GM04504 (cell line): ENCODE data around the gene LAMA2.
"Not testable (repeated sequence)": the region's sequence is repeated elsewhere in the genome, so short reads cannot be mapped to it uniquely, and the experiment has no call there.

Experiments used
- DNase-seq: peaks from one replicate; pipeline ENCODE4 v3.0.0-alpha.2; 2012; ENCODE audit warnings: low read depth

Gene LAMA2

DNA sequence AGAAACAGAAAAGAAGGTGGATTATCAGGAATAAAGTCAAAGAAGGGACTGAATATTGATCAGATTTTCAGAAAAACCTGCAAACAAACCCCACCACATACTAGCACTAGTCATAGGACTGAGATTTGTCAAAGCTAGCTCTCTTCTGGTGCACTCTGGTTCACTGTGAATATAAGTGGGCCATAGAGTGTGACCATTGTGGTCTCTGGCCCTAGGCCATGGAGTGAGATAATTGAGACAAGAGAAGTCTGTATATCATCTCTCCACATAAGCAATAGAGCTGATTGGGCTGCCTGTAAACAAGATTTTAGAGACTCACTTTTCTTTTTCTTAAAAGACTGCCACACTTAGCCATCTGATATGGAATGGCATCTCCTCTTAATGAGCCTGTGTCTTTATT, 247.2 kb downstream of the LAMA2 start:
- DNase-seq = no peak

GRCh38 chr6:129130959-129131681, 248.2 kb downstream of the LAMA2 start:
- no peak for DNase-seq

- DNase-seq = no peak
These were observed 250.8 kb downstream of the LAMA2 start for GRCh38 chr6:129133770-129134192.

- no peak for DNase-seq
These were observed 251.6 kb downstream of the LAMA2 start for GRCh38 chr6:129134535-129134934.

DNA sequence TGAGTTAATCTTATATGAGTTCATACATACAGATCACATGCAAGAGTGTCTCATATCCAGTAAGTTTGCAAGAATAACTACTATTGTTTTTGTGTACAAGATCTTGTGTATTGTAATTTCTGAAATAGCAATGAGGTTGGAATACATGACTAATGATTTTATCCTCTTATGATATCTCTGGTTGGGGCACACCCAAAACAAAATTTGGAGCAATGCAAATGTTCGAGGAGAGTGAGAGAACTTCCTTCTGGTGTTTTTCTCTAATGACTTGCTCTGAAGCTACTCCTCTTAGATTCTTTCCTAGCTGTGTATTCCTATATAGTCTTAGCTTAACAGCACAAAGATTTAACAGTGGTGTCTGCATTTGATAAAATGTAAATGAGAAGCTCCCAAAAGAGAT, 252.5 kb downstream of the LAMA2 start:
- DNase-seq = no peak

DNA sequence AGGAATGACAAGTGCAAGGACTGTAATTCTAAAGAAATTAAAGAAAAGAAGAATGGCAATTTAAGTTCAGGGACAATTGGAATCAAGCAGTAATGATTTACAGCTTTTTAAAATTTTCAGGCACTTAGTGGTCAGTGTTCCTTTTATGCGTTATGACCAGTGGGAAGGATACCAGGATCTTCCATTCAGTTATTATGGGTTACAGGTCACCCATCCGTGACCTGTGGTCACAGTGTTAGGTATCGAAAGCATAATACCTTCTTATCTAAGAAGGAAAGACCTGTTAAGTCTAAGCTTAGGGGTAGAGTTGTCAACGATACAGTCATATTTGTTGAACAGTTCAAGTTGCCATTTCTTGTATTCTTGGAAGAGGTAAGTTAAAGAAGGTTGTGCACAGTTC, 253.8 kb downstream of the LAMA2 start:
- no peak for DNase-seq

DNA sequence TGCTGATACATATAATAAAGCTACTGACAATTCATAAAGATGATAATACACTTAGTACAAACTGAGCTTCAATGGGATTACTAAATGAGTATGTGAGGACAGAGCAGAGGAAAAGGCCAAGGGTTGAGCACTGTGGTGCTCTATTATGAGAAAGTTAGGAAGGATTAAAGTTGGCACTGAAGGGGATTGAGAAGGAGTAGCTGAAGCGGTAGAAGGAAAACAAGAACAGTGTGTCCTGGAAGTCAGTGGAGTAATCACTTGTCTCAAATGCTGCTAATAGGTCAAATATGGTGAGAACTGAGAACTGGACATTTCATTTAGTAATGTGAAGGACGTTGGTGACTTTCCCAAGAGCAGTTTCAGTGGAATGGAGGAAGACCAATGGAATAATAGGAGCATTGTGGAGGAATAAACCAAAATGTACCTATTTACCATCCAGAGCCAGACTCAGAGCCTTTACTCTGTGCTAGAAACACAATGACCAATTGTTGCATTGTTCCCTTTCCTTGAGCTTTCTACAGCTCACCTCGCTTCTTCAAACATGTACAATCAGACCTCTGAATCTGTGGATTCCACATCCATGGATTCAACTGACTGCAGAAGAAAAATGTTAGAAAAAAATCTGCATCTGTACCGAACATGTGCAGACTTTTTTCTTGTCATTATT, 255.9 kb downstream of the LAMA2 start:
- no peak for DNase-seq

DNA sequence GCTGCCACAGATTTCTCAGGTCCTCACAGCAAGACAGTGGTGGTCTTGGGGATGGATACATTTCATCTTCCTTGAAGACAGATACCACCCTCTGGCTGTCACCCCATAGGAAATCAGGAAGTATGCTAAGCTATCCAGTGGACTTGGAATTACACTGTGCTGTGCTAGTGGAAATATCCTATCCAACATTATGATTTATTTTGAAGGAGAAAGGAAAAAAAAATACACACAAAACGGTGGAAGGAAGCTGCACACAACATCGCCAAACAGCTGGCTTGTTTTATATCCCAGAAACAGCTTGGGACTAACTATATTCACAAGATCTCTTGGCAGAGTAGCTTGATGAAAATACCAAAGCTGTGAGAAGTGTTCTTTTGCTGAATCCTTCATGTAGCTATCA, 257.6 kb downstream of the LAMA2 start:
- peak; percentile 56 for DNase-seq

- peak; percentile 46 for DNase-seq
These were observed 258.6 kb downstream of the LAMA2 start for GRCh38 chr6:129141499-129141898.

- DNase-seq = no peak
These were observed 264.0 kb downstream of the LAMA2 start for GRCh38 chr6:129146902-129147301.

DNA sequence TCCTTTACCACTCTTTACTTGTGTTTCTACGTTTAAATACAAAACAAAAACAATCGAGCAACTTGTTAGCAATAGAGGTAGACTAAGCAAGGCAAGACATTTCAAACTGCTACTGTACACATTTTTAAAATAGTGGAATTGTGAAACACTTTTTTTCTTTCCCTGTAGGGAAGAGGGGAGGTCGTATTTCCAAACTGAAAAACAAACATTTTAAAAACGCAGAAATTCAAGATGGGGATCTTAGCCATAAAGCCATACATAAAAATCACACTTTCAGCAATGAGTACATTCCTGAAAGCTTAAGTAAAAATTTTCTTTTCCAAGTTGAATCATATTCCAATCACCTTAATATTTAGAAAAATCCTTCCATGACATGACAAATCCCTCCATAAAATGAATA, 267.6 kb downstream of the LAMA2 start:
- no peak for DNase-seq

DNA sequence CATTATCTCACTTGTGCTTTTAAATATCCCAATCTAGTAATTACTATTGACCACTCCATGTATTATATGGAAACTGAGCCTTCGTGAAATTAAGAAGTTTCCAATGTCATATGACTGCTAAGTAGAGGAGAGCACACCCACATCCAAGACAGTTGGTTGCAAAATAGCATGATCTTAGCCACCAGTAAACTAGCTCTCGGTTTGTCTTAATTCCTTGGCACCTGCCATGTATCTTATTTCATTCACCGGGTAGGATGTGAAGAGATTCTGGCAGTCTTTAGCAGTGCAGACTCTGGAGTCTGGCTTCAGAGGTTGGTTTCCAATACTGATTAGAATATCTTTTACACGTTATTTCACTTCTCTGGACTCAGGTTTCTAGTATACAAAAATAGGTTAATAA, 270.3 kb downstream of the LAMA2 start:
- DNase-seq = no peak

GRCh38 chr6:129159242-129159641, 276.3 kb downstream of the LAMA2 start:
- not testable (repeated sequence) for DNase-seq

- DNase-seq = no peak
These were observed 279.7 kb downstream of the LAMA2 start for GRCh38 chr6:129162605-129163004.

- DNase-seq = no peak
These were observed 280.6 kb downstream of the LAMA2 start for GRCh38 chr6:129163551-129163950.

- DNase-seq = no peak
These were observed 281.1 kb downstream of the LAMA2 start for GRCh38 chr6:129164032-129164431.

GRCh38 chr6:129172279-129172995, 289.5 kb downstream of the LAMA2 start:
- DNase-seq = not testable (repeated sequence)

- DNase-seq = no peak
These were observed 292.1 kb downstream of the LAMA2 start for GRCh38 chr6:129175066-129175465.

- DNase-seq = no peak
These were observed 294.9 kb downstream of the LAMA2 start for GRCh38 chr6:129177801-129178200.

DNA sequence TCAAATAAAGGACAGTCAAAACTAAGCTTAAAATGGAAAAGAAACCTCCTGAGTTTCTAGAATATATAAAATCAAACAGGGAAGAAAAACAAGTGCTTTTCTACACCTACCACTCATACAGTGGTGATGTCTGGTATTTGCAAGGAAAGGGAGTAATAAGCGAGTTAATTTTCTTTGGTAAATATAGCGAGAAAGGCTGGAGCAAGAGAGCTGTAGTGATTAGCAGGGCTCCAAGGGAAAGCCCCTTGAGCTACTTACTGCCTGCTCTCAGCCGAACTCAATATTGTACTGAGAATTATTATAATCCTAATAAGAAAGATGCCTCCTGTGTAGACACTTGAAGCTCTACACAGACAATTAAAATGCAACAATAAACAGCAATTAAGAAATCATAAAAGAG, 296.3 kb downstream of the LAMA2 start:
- no peak for DNase-seq

DNA sequence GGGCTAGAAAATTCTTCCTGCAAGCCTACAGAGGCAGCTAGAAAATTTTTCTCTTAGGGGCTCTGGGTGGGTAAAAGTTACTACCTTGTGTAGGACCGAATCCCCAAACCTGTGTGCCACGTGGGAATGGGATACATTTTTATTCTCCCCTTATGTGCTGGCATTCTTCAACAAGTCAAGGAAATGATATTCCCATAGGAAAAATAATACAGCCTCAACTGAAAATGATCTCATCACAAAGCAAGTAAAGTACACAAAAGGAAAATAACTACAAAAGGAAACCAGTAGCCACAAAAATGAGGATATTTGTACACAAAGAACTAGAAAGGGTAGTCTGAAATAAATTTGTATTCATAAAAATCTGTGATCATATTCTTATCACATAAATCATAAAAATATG, 298.1 kb downstream of the LAMA2 start:
- no peak for DNase-seq

DNA sequence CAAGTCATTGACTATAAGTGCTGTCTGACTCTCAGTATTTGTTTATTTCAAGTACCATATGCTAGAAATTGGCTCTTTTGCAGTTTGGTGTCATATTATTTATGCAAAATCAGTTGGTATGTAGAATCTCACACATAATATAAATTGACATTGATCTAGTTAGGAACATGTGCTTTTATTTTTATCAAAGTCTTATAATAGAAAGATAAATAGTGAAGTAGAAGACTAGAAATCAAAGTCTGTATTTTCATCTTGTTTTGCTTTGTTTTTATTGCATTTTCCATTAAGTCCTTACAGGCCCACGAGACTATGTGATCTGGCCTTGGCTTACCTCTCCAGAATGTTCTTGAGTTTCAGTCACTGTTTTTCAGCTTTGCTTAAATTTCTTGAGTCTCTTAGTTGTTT, 300.3 kb downstream of the LAMA2 start:
- DNase-seq = no peak

DNA sequence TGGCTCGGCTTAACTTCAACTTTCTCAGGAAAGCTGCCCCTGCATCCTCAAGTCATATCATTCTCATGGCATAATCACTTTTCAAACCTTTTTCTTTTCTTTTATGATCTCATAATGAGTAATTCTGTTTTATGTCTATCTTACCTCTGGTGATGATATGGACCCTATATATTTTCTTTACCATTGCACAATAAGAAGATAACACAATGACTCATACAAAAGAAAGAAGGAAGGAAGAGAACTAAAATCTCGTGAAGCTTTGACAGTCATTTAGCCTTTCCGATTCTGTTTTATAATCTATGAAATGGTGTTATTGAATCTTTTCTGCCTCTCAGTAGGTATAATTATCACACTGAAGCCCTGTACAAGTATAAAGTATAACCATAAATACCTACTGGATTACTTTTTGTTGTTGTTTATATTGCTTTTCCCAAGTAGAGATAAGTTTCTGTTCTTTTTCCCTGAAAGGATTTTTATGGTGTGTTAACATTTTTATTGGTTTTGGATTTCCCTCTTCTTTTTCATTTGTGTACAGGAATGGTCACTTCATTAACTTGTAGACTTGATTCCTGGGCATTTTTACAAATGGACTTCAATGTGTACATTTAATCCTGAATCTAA, 300.9 kb downstream of the LAMA2 start:
- DNase-seq = no peak
